Bone marrow (tissue), 2 donors: ENCODE data around the gene KXD1.
A peak's percentile ranks its signal among the peaks of the same experiment; 100 is the strongest.
"Not testable (repeated sequence)": the region's sequence is repeated elsewhere in the genome, so short reads cannot be mapped to it uniquely, and the experiment has no call there.

Experiments used
- DNase-seq, 2 donors: peaks; one replicate each; lab custom pipeline; 2025; lab: John Stamatoyannopoulos, UW

The KXD1 gene

GRCh38 chr19:18580311-18580710, 22.6 kb downstream of the KXD1 start:
- DNase-seq: no peak

GRCh38 chr19:18586306-18586705, 28.6 kb downstream of the KXD1 start:
- DNase-seq: no peak

GRCh38 chr19:18587561-18587960, 29.9 kb downstream of the KXD1 start:
- no peak for DNase-seq

- no peak for DNase-seq
These were observed 30.4 kb downstream of the KXD1 start for GRCh38 chr19:18587962-18588610.

- peak; percentile 83 to 88 for DNase-seq
These were observed 31.1 kb downstream of the KXD1 start, which contains the start of gene REX1BD for GRCh38 chr19:18588611-18589379. Gene REX1BD (plus strand): TSS chr19:18588798. CDS start chr19:18588802, 4 bp downstream.

- DNase-seq: peak in 1 of 2 donors; percentile 68
These were observed 32.0 kb downstream of the KXD1 start for GRCh38 chr19:18589380-18590272.

- no peak for DNase-seq
These were observed 32.9 kb downstream of the KXD1 start for GRCh38 chr19:18590273-18591272.

GRCh38 chr19:18591735-18592385, 34.2 kb downstream of the KXD1 start:
- no peak for DNase-seq

- not testable (repeated sequence) for DNase-seq
These were observed 35.1 kb downstream of the KXD1 start for GRCh38 chr19:18592732-18593131.

GRCh38 chr19:18593367-18594095, 35.9 kb downstream of the KXD1 start:
- no peak for DNase-seq

- peak in 1 of 2 donors; percentile 32 for DNase-seq
These were observed 36.6 kb downstream of the KXD1 start for GRCh38 chr19:18594096-18594823.

GRCh38 chr19:18594824-18595373, 37.2 kb downstream of the KXD1 start:
- DNase-seq: no peak

- DNase-seq: no peak
These were observed 37.8 kb downstream of the KXD1 start for GRCh38 chr19:18595475-18595874.

GRCh38 chr19:18596752-18597157, 39.1 kb downstream of the KXD1 start:
- peak; percentile 11 to 17 for DNase-seq

GRCh38 chr19:18597809-18598660, 40.4 kb downstream of the KXD1 start:
- DNase-seq: no peak

GRCh38 chr19:18599485-18599884, 41.8 kb downstream of the KXD1 start:
- no peak for DNase-seq

- not testable (repeated sequence) for DNase-seq
These were observed 43.2 kb downstream of the KXD1 start for GRCh38 chr19:18600692-18601397.
